ENCODE measurements around the gene RBMS3.

GRCh38 chr3:30007668-30008067, 726.8 kb downstream of the RBMS3 start:
- no peak for TF ChIP-seq CTCF (IDR thresholded peaks at IDR 0.05)
- TF ChIP-seq POLR2AphosphoS5 (IDR thresholded peaks at IDR 0.05) = no peak
- no peak for TF ChIP-seq POLR2A (IDR thresholded peaks at IDR 0.05)
